ENCODE measurements around the gene AZU1.
"Not testable (repeated sequence)": the region's sequence is repeated elsewhere in the genome, so short reads cannot be mapped to it uniquely, and the experiment has no call there.

AZU1 gene

GRCh38 chr19:873084-873483 lies 45.4 kb downstream of the AZU1 start:
- TF ChIP-seq, protein P1, sequence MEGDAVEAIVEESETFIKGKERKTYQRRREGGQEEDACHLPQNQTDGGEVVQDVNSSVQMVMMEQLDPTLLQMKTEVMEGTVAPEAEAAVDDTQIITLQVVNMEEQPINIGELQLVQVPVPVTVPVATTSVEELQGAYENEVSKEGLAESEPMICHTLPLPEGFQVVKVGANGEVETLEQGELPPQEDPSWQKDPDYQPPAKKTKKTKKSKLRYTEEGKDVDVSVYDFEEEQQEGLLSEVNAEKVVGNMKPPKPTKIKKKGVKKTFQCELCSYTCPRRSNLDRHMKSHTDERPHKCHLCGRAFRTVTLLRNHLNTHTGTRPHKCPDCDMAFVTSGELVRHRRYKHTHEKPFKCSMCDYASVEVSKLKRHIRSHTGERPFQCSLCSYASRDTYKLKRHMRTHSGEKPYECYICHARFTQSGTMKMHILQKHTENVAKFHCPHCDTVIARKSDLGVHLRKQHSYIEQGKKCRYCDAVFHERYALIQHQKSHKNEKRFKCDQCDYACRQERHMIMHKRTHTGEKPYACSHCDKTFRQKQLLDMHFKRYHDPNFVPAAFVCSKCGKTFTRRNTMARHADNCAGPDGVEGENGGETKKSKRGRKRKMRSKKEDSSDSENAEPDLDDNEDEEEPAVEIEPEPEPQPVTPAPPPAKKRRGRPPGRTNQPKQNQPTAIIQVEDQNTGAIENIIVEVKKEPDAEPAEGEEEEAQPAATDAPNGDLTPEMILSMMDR (conservative IDR thresholded peaks at IDR 0.05; ENCODE audit: low read depth, low read length) = no peak
- no peak overlapping the region for H3K4me3 ChIP-seq (ENCODE audit: low read depth, low read length)
- DNase-seq (ENCODE audit: low read depth) = peak; percentile 52

DNA sequence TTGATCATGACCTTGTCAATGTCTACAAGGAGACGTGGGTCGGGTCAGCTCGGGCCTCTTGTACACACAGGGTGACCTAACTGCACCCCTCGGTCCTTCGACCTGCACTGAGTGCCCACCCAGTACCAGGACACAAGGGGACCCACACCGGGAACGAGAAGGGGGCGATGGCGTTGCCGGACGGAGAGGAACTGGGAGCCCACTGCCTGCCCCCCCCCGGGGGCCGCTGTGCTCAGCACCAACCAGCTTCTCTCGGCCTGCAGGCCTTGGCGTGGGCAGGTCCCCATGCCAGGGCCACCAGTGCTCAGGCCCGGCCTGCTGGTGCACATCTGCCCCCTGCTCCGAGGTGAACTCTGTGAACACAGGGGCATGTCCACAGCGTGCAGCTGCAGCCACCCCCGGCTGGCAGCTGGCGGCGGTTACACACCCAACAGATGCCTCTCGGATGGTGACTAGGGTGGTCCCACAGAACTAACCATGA lies 46.0 kb downstream of the AZU1 start:
- no peak for DNase-seq (ENCODE audit: low read depth)
- TF ChIP-seq, protein P1 (conservative IDR thresholded peaks at IDR 0.05; ENCODE audit: low read depth, low read length) = no peak
- no peak overlapping the region for H3K4me3 ChIP-seq (ENCODE audit: low read depth, low read length)

GRCh38 chr19:875265-875879 lies 47.7 kb downstream of the AZU1 start:
- no peak overlapping the region for H3K4me3 ChIP-seq (ENCODE audit: low read depth, low read length)
- TF ChIP-seq, protein P1 (conservative IDR thresholded peaks at IDR 0.05; ENCODE audit: low read depth, low read length) = no peak
- DNase-seq (ENCODE audit: low read depth) = no peak

GRCh38 chr19:876089-876488 lies 48.5 kb downstream of the AZU1 start:
- no peak for DNase-seq (ENCODE audit: low read depth)
- TF ChIP-seq, protein P1 (conservative IDR thresholded peaks at IDR 0.05; ENCODE audit: low read depth, low read length) = no peak
- H3K4me3 ChIP-seq (ENCODE audit: low read depth, low read length) = no peak overlapping the region

- H3K4me3 ChIP-seq (ENCODE audit: low read depth, low read length) = no peak overlapping the region
- TF ChIP-seq, protein P1 (conservative IDR thresholded peaks at IDR 0.05; ENCODE audit: low read depth, low read length) = no peak
- no peak for DNase-seq (ENCODE audit: low read depth)
These were observed 49.2 kb downstream of the AZU1 start for GRCh38 chr19:876780-877314.

DNA sequence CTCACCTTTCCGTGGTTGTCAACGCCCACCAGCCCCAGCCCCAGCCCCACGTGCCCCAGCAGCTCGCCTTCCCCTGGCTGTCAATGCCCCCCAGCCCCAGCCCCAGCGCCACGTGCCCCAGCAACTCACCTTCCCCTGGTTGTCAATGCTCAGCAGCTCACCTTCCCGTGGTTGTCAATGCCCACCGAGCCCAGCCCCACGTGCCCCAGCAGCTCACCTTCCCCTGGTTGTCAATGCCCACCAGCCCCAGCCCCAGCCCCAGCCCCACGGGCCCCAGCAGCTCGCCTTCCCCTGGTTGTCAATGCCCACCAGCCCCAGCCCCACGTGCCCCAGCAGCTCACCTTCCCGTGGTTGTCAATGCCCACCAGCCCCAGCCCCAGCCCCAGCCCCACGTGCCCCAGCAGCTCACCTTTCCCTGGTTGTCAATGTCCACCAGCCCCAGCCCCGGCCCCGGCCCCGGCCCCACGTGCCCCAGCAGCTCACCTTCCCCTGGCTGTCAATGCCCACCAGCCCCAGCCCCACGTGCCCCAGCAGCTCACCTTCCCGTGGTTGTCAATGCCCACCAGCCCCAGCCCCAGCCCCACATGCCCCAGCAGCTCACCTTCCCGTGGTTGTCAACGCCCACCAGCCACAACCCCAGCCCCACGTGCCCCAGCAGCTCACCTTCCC lies 50.5 kb downstream of the AZU1 start:
- H3K4me3 ChIP-seq (ENCODE audit: low read depth, low read length) = not testable (repeated sequence)

DNA sequence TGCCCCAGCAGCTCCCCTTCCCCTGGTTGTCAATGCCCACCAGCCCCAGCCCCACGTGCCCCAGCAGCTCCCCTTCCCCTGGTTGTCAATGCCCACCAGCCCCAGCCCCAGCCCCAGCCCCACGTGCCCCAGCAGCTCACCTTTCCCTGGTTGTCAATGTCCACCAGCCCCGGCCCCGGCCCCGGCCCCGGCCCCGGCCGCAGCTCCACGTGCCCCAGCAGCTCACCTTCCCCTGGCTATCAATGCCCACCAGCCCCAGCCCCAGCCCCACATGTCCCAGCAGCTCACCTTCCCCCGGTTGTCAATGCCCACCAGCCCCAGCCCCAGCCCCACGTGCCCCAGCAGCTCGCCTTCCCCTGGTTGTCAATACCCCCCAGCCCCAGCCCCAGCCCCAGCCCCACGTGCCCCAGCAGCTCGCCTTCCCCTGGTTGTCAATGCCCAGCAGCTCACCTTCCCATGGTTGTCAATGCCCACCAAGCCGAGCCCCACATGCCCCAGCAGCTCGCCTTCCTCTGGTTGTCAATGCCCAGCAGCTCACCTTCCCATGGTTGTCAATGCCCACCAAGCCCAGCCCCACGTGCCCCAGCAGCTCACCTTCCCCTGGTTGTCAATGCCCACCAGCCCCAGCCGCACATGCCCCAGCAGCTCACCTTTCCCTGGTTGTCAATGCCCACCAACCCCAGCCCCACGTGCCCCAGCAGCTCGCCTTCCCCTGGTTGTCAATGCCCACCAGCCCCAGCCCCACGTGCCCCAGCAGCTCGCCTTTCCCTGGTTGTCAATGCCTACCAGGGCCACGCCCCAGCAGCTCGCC lies 51.3 kb downstream of the AZU1 start:
- not testable (repeated sequence) for H3K4me3 ChIP-seq (ENCODE audit: low read depth, low read length); DNase-seq (ENCODE audit: low read depth)

More for the DNA sequence above, 50.5 kb downstream of the AZU1 start:
- not testable (repeated sequence) for DNase-seq (ENCODE audit: low read depth)

Measured in choroid plexus epithelial cell (primary cell).